Measurements from ENCODE around the gene TTC39B. TPM values are rescaled to one million over a fixed set of nuclear protein-coding genes. Genes with fewer than 3 reads are reported as not detected.
A peak's percentile ranks its signal among the peaks of the same experiment; 100 is the strongest.

TTC39B gene
- total RNA-seq, 2 donors from 2014 or later = 27.2 to 32.2 TPM

- Histone ChIP-seq H3K9me3 (no peaks in the 10 kb centered on the region), H3K9ac (ENCODE audit: low read depth in 2 of 2, low read length in 2 of 2) (no peak overlapping the region), H3K27ac (no peak overlapping the region), H3K4me3 (no peak overlapping the region), H3K4me1 (no peaks in the 10 kb centered on the region), H3K36me3 (no peaks in the 10 kb centered on the region), H3K27me3 (no peaks in the 10 kb centered on the region)
- DNase-seq = no peak
- intact Hi-C loops (cut with DNase I) = loop anchor here (5.0 kb wide), 2 partner anchors 92 to 118 kb away; partner anchors contain the start of gene SNAPC3
- TF ChIP-seq CTCF (IDR thresholded peaks at IDR 0.05) = no peak
These were observed 2.4 kb downstream of the TTC39B start for GRCh38 chr9:15304632-15305031.

- H3K27ac ChIP-seq = no peak overlapping the region
- intact Hi-C loops (cut with DNase I) = no loop called here
- H3K4me1 ChIP-seq = peaks cover 4% of the 10 kb centered on the region
- no peaks in the 10 kb centered on the region for H3K36me3 ChIP-seq
- H3K27me3 ChIP-seq = no peaks in the 10 kb centered on the region
- no peak for TF ChIP-seq CTCF (IDR thresholded peaks at IDR 0.05)
- no peak for DNase-seq
- no peak overlapping the region for H3K9ac ChIP-seq (ENCODE audit: low read depth in 2 of 2, low read length in 2 of 2)
- H3K4me3 ChIP-seq = no peak overlapping the region
- no peaks in the 10 kb centered on the region for H3K9me3 ChIP-seq
These were observed 6.8 kb downstream of the TTC39B start for GRCh38 chr9:15300218-15300617.

- H3K9ac ChIP-seq (ENCODE audit: low read depth in 2 of 2, low read length in 2 of 2) = no peak overlapping the region
- H3K36me3 ChIP-seq = no peaks in the 10 kb centered on the region
- peaks cover 12% of the 10 kb centered on the region for H3K4me1 ChIP-seq
- H3K27ac ChIP-seq = no peak overlapping the region
- no peak for DNase-seq
- H3K4me3 ChIP-seq = no peak overlapping the region
- H3K9me3 ChIP-seq = no peaks in the 10 kb centered on the region
- H3K27me3 ChIP-seq = no peaks in the 10 kb centered on the region
- intact Hi-C loops (cut with DNase I) = no loop called here
- no peak for TF ChIP-seq CTCF (IDR thresholded peaks at IDR 0.05)
These were observed 7.6 kb downstream of the TTC39B start for GRCh38 chr9:15299374-15299939.

GRCh38 chr9:15298362-15298761, 8.7 kb downstream of the TTC39B start:
- Histone ChIP-seq H3K9ac (ENCODE audit: low read depth in 2 of 2, low read length in 2 of 2) (no peak overlapping the region), H3K4me3 (no peak overlapping the region), H3K4me1 (peaks cover 17% of the 10 kb centered on the region), H3K27ac (no peak overlapping the region), H3K27me3 (no peaks in the 10 kb centered on the region), H3K36me3 (no peaks in the 10 kb centered on the region), H3K9me3 (no peaks in the 10 kb centered on the region)
- DNase-seq = no peak
- intact Hi-C loops (cut with DNase I) = no loop called here
- no peak for TF ChIP-seq CTCF (IDR thresholded peaks at IDR 0.05)

- H3K27me3 ChIP-seq = no peaks in the 10 kb centered on the region
- peak overlapping the region; percentile 52 to 83 for H3K9ac ChIP-seq (ENCODE audit: low read depth in 2 of 2, low read length in 2 of 2)
- intact Hi-C loops (cut with DNase I) = no loop called here
- TF ChIP-seq CTCF (IDR thresholded peaks at IDR 0.05) = no peak
- no peaks in the 10 kb centered on the region for H3K9me3 ChIP-seq
- peaks cover 17% of the 10 kb centered on the region for H3K4me1 ChIP-seq
- peak overlapping the region; percentile 75 for H3K27ac ChIP-seq
- peak; percentile 44 for DNase-seq
- H3K36me3 ChIP-seq = no peaks in the 10 kb centered on the region
- peak overlapping the region; percentile 6 for H3K4me3 ChIP-seq
These were observed 11.1 kb downstream of the TTC39B start for GRCh38 chr9:15295761-15296405.
